Naive thymus-derived CD4-positive, alpha-beta T cell (primary cell): ENCODE data around the gene GFM2. TPM values are rescaled to one million over a fixed set of nuclear protein-coding genes. Genes with fewer than 3 reads are reported as not detected.
"Not testable (repeated sequence)": the region's sequence is repeated elsewhere in the genome, so short reads cannot be mapped to it uniquely, and the experiment has no call there.

ENCODE experiments used
- ATAC-seq: fragments of 150-1000 bp; cut with Tn5 transposase; 2 replicates; pipeline ENCODE4 v1.10.0; 2021; ENCODE audit warnings: mild to moderate bottlenecking, moderate library complexity
- CTCF ChIA-PET: fragments of 350-600 bp; sonication (Branson Sonifier 250); formaldehyde crosslinking; loops from one replicate; lab custom pipeline; 2021; ENCODE audit warnings: antibody characterized with exemption; lab: Charles Lee
- POLR2A ChIA-PET: fragments of 350-600 bp; sonication (Branson Sonifier 250); formaldehyde crosslinking; loops from one replicate; lab custom pipeline; 2021; ENCODE audit warnings: antibody characterized with exemption, inconsistent platforms; lab: Charles Lee
- DNase-seq, 9 donors: peaks; one replicate each; pipeline versions ENCODE4 v3.0.0 to v3.0.0-alpha.2; 2020 to 2022; ENCODE audit warnings: mixed read lengths in 1 of 9
- H3K27ac ChIP-seq: one replicate; pipeline ENCODE4 v1.7.0; 2013; ENCODE audit warnings: mild to moderate bottlenecking, low read depth, low read length, moderate library complexity
- H3K27me3 ChIP-seq, 2 donors: one replicate each; pipeline ENCODE4 v1.7.0; 2013; ENCODE audit warnings: low read length in 2 of 2, mild to moderate bottlenecking in 2 of 2, moderate library complexity in 2 of 2; ENCODE audit not compliant: control insufficient read depth in 2 of 2, insufficient read depth in 2 of 2
- H3K36me3 ChIP-seq, 3 experiments: 1 replicate in 2 of 3; 2 replicates in 1 of 3; pipeline ENCODE4 v1.7.0; 2013; ENCODE audit warnings: low read length in 3 of 3, mild to moderate bottlenecking in 3 of 3, moderate library complexity in 1 of 3; ENCODE audit not compliant: insufficient read depth in 3 of 3, control insufficient read depth in 2 of 3
- H3K4me1 ChIP-seq, 2 donors: one replicate each; pipeline ENCODE4 v1.7.0; 2013; ENCODE audit warnings: low read length in 2 of 2, mild to moderate bottlenecking in 2 of 2, moderate library complexity in 1 of 2; ENCODE audit not compliant: control insufficient read depth in 2 of 2, insufficient read depth in 2 of 2
- H3K4me3 ChIP-seq: 2 replicates; pipeline ENCODE4 v1.7.0; 2013; ENCODE audit warnings: mild to moderate bottlenecking, low read length
- H3K9me3 ChIP-seq, 3 experiments: 1 replicate in 2 of 3; 2 replicates in 1 of 3; pipeline ENCODE4 v1.7.0; 2013; ENCODE audit warnings: low read length in 3 of 3; ENCODE audit not compliant: control insufficient read depth in 2 of 3
- H3K27ac Mint-ChIP-seq, 9 donors: one replicate each; pipeline ENCODE4 v1.8.0; 2020 to 2022; ENCODE audit warnings: mixed read lengths in 9 of 9, mild to moderate bottlenecking in 8 of 9, moderate library complexity in 5 of 9, inconsistent platforms in 2 of 9
- H3K27me3 Mint-ChIP-seq, 5 donors: one replicate each; pipeline ENCODE4 v1.8.0; 2021 to 2022; ENCODE audit warnings: mixed read lengths in 5 of 5, mild to moderate bottlenecking in 1 of 5
- H3K36me3 Mint-ChIP-seq, 5 donors: one replicate each; pipeline ENCODE4 v1.8.0; 2020 to 2022; ENCODE audit warnings: mixed read lengths in 5 of 5, mild to moderate bottlenecking in 3 of 5, inconsistent platforms in 1 of 5
- H3K4me1 Mint-ChIP-seq, 7 donors: one replicate each; pipeline ENCODE4 v1.8.0; 2020 to 2022; ENCODE audit warnings: mixed read lengths in 7 of 7, mild to moderate bottlenecking in 3 of 7, inconsistent platforms in 1 of 7
- H3K4me3 Mint-ChIP-seq, 10 donors: one replicate each; pipeline ENCODE4 v1.8.0; 2020 to 2022; ENCODE audit warnings: mild to moderate bottlenecking in 10 of 10, mixed read lengths in 10 of 10, moderate library complexity in 6 of 10, inconsistent platforms in 2 of 10
- H3K9me3 Mint-ChIP-seq, 11 donors: one replicate each; pipeline ENCODE4 v1.8.0; 2020 to 2022; ENCODE audit warnings: mixed read lengths in 11 of 11, mild to moderate bottlenecking in 4 of 11, inconsistent platforms in 1 of 11, moderate library complexity in 1 of 11
- intact Hi-C, 2 donors: fragments of 100-400 bp; cut with micrococcal nuclease; formaldehyde crosslinking; loops; one replicate each; pipeline ENCODE4 v1.15.1; 2023
- polyA plus RNA-seq, 2 donors: library from polyadenylated mRNA; unstranded; fragments of 300-500 nt; fragmentation: Illumina TruSeq; gene quantifications; one replicate each; pipeline ENCODE4 v1.2.3, GENCODE V29; 2021
- total RNA-seq, 6 experiments: library from RNA in 5 of 6; stranded (reverse) in 5 of 6; gene quantifications; 1 replicate in 5 of 6; 2 replicates in 1 of 6; pipeline ENCODE4 v1.2.3 and lab custom pipeline; 2021 to 2026

Gene GFM2
- total and polyA plus RNA-seq, 7 experiments from 2014 or later: 8.6 to 30.2 (median 19.5) TPM

- H3K4me3 Mint-ChIP-seq, H3K27me3 ChIP-seq, DNase-seq, POLR2A ChIA-PET, H3K4me1 ChIP-seq, H3K9me3 Mint-ChIP-seq, H3K9me3 ChIP-seq, H3K4me1 Mint-ChIP-seq, H3K27me3 Mint-ChIP-seq, CTCF ChIA-PET, intact Hi-C loops, ATAC-seq, H3K4me3 ChIP-seq, H3K27ac ChIP-seq, H3K27ac Mint-ChIP-seq: not testable (repeated sequence)
- peaks cover 0 to 46% (median 6%) of the 10 kb centered on the region in 3 experiments for H3K36me3 ChIP-seq
- H3K36me3 Mint-ChIP-seq: peaks cover 16 to 66% (median 50%) of the 10 kb centered on the region in 5 donors
Observed at GRCh38 chr5:74748742-74749141, 18.2 kb downstream of the GFM2 start.

DNA sequence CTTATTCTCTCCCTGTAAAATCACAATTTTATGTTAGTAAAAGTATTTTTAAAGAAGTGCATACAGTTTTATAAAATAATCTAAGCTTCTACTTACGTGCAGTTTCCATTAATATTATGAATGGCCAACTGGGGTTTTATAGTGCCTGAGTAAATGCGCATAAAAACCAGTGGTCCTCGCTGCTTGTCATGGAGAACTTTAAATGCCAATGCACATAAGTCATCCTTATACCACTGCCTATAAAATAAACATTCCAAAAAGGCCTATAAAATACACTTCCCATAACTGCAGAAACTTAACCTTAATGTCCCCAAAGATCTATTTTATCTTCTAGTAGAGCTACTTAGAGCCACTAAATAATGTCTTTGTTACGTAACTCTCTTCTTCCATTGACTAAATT is 28.5 kb downstream of the GFM2 start:
- H3K4me3 ChIP-seq: no peak overlapping the region
- no peaks in the 10 kb centered on the region for H3K9me3 Mint-ChIP-seq
- H3K27me3 Mint-ChIP-seq: no peaks in the 10 kb centered on the region
- no peak overlapping the region for H3K4me3 Mint-ChIP-seq
- H3K27ac ChIP-seq: no peak overlapping the region
- no peaks in the 10 kb centered on the region for H3K27me3 ChIP-seq
- peaks cover 4 to 49% (median 24%) of the 10 kb centered on the region in 5 donors for H3K36me3 Mint-ChIP-seq
- H3K9me3 ChIP-seq: no peaks in the 10 kb centered on the region
- DNase-seq (no peak), ATAC-seq (no peak)
- peak overlapping the region in 2 of 9 donors; percentile 6 to 67 for H3K27ac Mint-ChIP-seq
- H3K36me3 ChIP-seq: peaks cover 3 to 33% (median 14%) of the 10 kb centered on the region in 3 experiments
- peaks cover 0 to 1% (median 0%) of the 10 kb centered on the region in 7 donors for H3K4me1 Mint-ChIP-seq
- no peaks in the 10 kb centered on the region for H3K4me1 ChIP-seq
- POLR2A ChIA-PET: interaction anchor here (0.9 kb wide), 1 partner anchor 29 kb away, joined by 3 read pairs; the partner anchor contains the start of genes GFM2 and NSA2
- intact Hi-C loops: no loop called here
- CTCF ChIA-PET: interaction anchor here (0.6 to 0.7 kb wide), 2 partner anchors 76 to 498 kb away, joined by 3 to 4 read pairs; no protein-coding TSS in a partner anchor

- Mint-ChIP-seq H3K4me1 (peaks cover 0 to 1% (median 0%) of the 10 kb centered on the region in 7 donors), H3K4me3 (no peak overlapping the region), H3K27ac (peak overlapping the region in 2 of 9 donors; percentile 3 to 26), H3K36me3 (peaks cover 4 to 52% (median 25%) of the 10 kb centered on the region in 5 donors), H3K27me3 (no peaks in the 10 kb centered on the region), H3K9me3 (peaks cover 0 to 1% (median 0%) of the 10 kb centered on the region in 11 donors)
- intact Hi-C loops: no loop called here
- Histone ChIP-seq H3K36me3 (peaks cover 3 to 41% (median 14%) of the 10 kb centered on the region in 3 experiments), H3K9me3 (no peaks in the 10 kb centered on the region), H3K27me3 (no peaks in the 10 kb centered on the region), H3K4me3 (no peak overlapping the region), H3K27ac (no peak overlapping the region), H3K4me1 (no peaks in the 10 kb centered on the region)
- no peak for DNase-seq
- ChIA-PET POLR2A (no interaction called here), CTCF (no interaction called here)
- ATAC-seq: no peak
Observed at GRCh38 chr5:74736759-74737158, 30.2 kb downstream of the GFM2 start.

GRCh38 chr5:74725331-74725730 is 41.6 kb downstream of the GFM2 start:
- peaks cover 0 to 67% (median 11%) of the 10 kb centered on the region in 3 experiments for H3K36me3 ChIP-seq
- no peaks in the 10 kb centered on the region for H3K27me3 ChIP-seq
- ChIA-PET POLR2A (no interaction called here), CTCF (no interaction called here)
- DNase-seq (no peak), ATAC-seq (no peak)
- H3K27ac ChIP-seq: no peak overlapping the region
- no peaks in the 10 kb centered on the region for H3K27me3 Mint-ChIP-seq
- peaks cover 13 to 42% (median 32%) of the 10 kb centered on the region in 5 donors for H3K36me3 Mint-ChIP-seq
- H3K4me3 Mint-ChIP-seq: no peak overlapping the region
- no peaks in the 10 kb centered on the region for H3K4me1 ChIP-seq
- intact Hi-C loops: no loop called here
- H3K9me3 ChIP-seq: no peaks in the 10 kb centered on the region
- H3K4me1 Mint-ChIP-seq: peaks cover 0 to 2% (median 0%) of the 10 kb centered on the region in 7 donors
- peak overlapping the region in 3 of 9 donors; percentile 45 to 57 (median 47) for H3K27ac Mint-ChIP-seq
- no peaks in the 10 kb centered on the region for H3K9me3 Mint-ChIP-seq
- H3K4me3 ChIP-seq: no peak overlapping the region

GRCh38 chr5:74722271-74722670 is 44.6 kb downstream of the GFM2 start:
- peaks cover 13 to 51% (median 41%) of the 10 kb centered on the region in 5 donors for H3K36me3 Mint-ChIP-seq
- peak overlapping the region in 1 of 9 donors; percentile 83 for H3K27ac Mint-ChIP-seq
- no peak for ATAC-seq
- no peak for DNase-seq
- Histone ChIP-seq H3K36me3 (peaks cover 0 to 61% (median 11%) of the 10 kb centered on the region in 3 experiments), H3K27me3 (no peaks in the 10 kb centered on the region), H3K27ac (no peak overlapping the region), H3K4me3 (no peak overlapping the region), H3K9me3 (no peaks in the 10 kb centered on the region), H3K4me1 (no peaks in the 10 kb centered on the region)
- intact Hi-C loops: no loop called here
- no peaks in the 10 kb centered on the region for H3K27me3 Mint-ChIP-seq
- H3K4me3 Mint-ChIP-seq: no peak overlapping the region
- CTCF ChIA-PET: no interaction called here
- no peaks in the 10 kb centered on the region for H3K9me3 Mint-ChIP-seq
- peaks cover 0 to 2% (median 0%) of the 10 kb centered on the region in 7 donors for H3K4me1 Mint-ChIP-seq
- POLR2A ChIA-PET: no interaction called here

DNA sequence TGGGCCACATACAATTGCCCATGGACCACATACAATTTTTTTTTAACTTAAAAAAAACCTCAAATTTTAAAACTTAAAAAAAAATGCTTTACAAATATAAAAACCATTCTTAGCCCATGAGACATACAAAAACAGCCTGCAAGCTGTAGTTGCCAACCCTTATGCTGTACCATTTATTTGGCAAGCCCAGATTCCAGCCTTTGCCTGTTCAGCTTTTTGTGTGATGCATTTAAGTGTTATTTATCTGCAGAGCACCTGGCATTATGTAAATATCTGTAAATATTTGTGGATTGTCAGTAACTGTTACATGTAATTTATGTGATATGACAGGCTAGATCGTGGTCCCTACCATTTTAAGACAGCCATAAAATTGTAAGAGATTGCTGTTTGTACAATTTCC is 49.3 kb downstream of the GFM2 start:
- H3K9me3 ChIP-seq: no peaks in the 10 kb centered on the region
- no peak overlapping the region for H3K27ac Mint-ChIP-seq
- ChIA-PET CTCF (no interaction called here), POLR2A (no interaction called here)
- intact Hi-C loops: no loop called here
- no peaks in the 10 kb centered on the region for H3K4me1 ChIP-seq
- peaks cover 0 to 41% (median 27%) of the 10 kb centered on the region in 5 donors for H3K36me3 Mint-ChIP-seq
- H3K4me3 Mint-ChIP-seq: no peak overlapping the region
- DNase-seq: no peak
- peaks cover 0 to 31% (median 11%) of the 10 kb centered on the region in 3 experiments for H3K36me3 ChIP-seq
- no peak overlapping the region for H3K27ac ChIP-seq
- no peaks in the 10 kb centered on the region for H3K27me3 ChIP-seq
- no peak for ATAC-seq
- no peaks in the 10 kb centered on the region for H3K27me3 Mint-ChIP-seq
- no peaks in the 10 kb centered on the region for H3K9me3 Mint-ChIP-seq
- H3K4me3 ChIP-seq: no peak overlapping the region
- peaks cover 0 to 2% (median 0%) of the 10 kb centered on the region in 7 donors for H3K4me1 Mint-ChIP-seq

DNA sequence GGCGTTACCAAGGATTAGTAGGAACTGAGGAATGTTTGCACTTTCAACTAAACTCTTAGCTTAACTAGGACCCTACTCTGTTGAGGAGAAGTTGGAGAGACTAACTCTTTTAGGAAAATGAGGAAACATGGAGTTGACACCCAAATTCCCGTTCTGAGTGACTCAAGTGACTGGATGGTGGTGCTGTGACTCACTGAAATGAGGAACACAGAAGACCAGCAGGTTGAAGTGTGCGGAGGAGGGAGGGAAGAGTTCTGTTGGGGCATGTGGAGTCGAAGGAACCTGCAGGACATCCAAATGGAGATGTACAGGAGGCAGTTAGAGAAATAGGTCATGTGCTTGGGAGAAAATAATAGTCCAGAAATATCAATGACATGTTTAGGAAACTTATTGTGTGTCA is 73.7 kb downstream of the GFM2 start:
- ATAC-seq (no peak), DNase-seq (no peak)
- no peak overlapping the region for H3K4me3 ChIP-seq
- H3K9me3 ChIP-seq: no peaks in the 10 kb centered on the region
- H3K4me1 Mint-ChIP-seq: peaks cover 0 to 10% (median 5%) of the 10 kb centered on the region in 7 donors
- H3K36me3 Mint-ChIP-seq: peaks cover 16 to 41% (median 29%) of the 10 kb centered on the region in 5 donors
- H3K27me3 ChIP-seq: no peaks in the 10 kb centered on the region
- no peak overlapping the region for H3K27ac ChIP-seq
- H3K9me3 Mint-ChIP-seq: no peaks in the 10 kb centered on the region
- peak overlapping the region in 2 of 9 donors; percentile 11 to 33 for H3K27ac Mint-ChIP-seq
- CTCF ChIA-PET: no interaction called here
- H3K27me3 Mint-ChIP-seq: no peaks in the 10 kb centered on the region
- intact Hi-C loops: no loop called here
- peaks cover 0 to 41% (median 0%) of the 10 kb centered on the region in 3 experiments for H3K36me3 ChIP-seq
- no peak overlapping the region for H3K4me3 Mint-ChIP-seq
- POLR2A ChIA-PET: no interaction called here
- no peaks in the 10 kb centered on the region for H3K4me1 ChIP-seq
